ENCODE results near the gene IRS1.

GRCh38 chr2:226756131-226756530 lies 43.5 kb downstream of the IRS1 start:
- TF ChIP-seq, protein P1, sequence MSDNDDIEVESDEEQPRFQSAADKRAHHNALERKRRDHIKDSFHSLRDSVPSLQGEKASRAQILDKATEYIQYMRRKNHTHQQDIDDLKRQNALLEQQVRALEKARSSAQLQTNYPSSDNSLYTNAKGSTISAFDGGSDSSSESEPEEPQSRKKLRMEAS (IDR thresholded peaks at IDR 0.05) = no peak
- no peak for TF ChIP-seq EP300 (IDR thresholded peaks at IDR 0.05; ENCODE audit: borderline replicate concordance)
- TF ChIP-seq YY1 (IDR thresholded peaks at IDR 0.05; ENCODE audit: low read depth) = no peak

Data from Ishikawa (cell line).